Erythroblast (primary cell): Measurements from ENCODE around the gene HAUS7.

ENCODE experiments used
- GATA1 ChIP-seq: IDR thresholded peaks from 2 replicates; pipeline ENCODE4 v1.6.1; 2011; ENCODE audit warnings: low read depth, mild to moderate bottlenecking, control low read depth, low read length, moderate library complexity
- POLR2A ChIP-seq: IDR thresholded peaks from 2 replicates; pipeline ENCODE4 v1.6.1; 2011; ENCODE audit warnings: mild to moderate bottlenecking, low read length

GRCh38 chrX:153442463-153442862 lies 27.9 kb downstream of the HAUS7 start:
- TF ChIP-seq POLR2A = no peak
- no peak for TF ChIP-seq GATA1
